Hepatocyte (in vitro differentiated cells): ENCODE results near the gene MAD1L1.

Experiments used
- EZH2 ChIP-seq: fragments of 200-600 bp; sonication (generic); IDR thresholded peaks from 2 replicates; pipeline ENCODE4 v1.6.1; 2016; ENCODE audit warnings: antibody characterized with exemption, mild to moderate bottlenecking, borderline replicate concordance
- TF ChIP-seq, protein P1 (sequence below): fragments of 200-600 bp; sonication (generic); IDR thresholded peaks from 2 replicates; pipeline ENCODE4 v1.5.1; 2016; ENCODE audit warnings: antibody characterized with exemption, mild to moderate bottlenecking; ENCODE audit not compliant: poor library complexity

DNA sequence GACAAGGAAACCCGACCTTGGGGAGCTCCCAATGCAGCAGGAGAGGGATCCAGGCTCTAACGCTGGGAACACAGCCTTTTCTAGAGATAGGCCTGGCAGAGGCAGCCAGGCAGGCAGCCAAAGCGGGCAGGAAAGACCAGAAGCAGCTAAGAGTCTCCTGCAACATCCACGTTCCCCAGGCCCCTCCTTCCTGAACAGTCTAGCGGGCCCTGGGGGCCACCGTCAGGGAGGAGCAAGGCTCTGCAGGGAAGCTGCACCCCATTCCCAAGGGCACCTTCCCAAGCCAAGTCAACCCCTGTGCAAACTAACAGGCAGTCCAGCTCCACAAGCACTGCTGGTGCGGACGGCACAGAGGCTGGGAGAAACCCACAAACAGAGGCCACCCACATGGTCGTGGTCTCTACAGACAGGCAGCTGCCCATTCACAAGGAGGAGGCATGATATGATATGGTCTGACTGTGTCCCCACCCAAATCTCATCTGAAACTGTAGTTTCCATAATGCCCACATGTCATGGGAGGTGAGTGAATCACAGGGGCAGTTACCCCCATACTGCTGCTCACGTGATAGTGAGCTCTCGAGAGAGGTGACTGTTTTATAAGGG lies 115.7 kb downstream of the MAD1L1 start:
- TF ChIP-seq, protein P1, sequence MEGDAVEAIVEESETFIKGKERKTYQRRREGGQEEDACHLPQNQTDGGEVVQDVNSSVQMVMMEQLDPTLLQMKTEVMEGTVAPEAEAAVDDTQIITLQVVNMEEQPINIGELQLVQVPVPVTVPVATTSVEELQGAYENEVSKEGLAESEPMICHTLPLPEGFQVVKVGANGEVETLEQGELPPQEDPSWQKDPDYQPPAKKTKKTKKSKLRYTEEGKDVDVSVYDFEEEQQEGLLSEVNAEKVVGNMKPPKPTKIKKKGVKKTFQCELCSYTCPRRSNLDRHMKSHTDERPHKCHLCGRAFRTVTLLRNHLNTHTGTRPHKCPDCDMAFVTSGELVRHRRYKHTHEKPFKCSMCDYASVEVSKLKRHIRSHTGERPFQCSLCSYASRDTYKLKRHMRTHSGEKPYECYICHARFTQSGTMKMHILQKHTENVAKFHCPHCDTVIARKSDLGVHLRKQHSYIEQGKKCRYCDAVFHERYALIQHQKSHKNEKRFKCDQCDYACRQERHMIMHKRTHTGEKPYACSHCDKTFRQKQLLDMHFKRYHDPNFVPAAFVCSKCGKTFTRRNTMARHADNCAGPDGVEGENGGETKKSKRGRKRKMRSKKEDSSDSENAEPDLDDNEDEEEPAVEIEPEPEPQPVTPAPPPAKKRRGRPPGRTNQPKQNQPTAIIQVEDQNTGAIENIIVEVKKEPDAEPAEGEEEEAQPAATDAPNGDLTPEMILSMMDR: no peak
- no peak for TF ChIP-seq EZH2
